Heart left ventricle (tissue), 16 donors: ENCODE data around the gene TAF6. TPM values are rescaled to one million over a fixed set of nuclear protein-coding genes. Genes with fewer than 3 reads are reported as not detected.
A peak's percentile ranks its signal among the peaks of the same experiment; 100 is the strongest.

ENCODE experiments used
- ATAC-seq, 4 donors: fragments of 200-7000 bp; cut with Tn5 transposase; one replicate each; pipeline ENCODE4 v1.9.1; 2020 to 2022; ENCODE audit warnings: moderate library complexity in 4 of 4, mild to moderate bottlenecking in 3 of 4, moderate number of reproducible peaks in 1 of 4
- DNase-seq, 5 donors: peaks; one replicate each; pipeline ENCODE4 v3.0.0-alpha.2; 2020
- H3K27ac ChIP-seq, 12 donors: fragments of 200-600 bp; sonication (generic) in 4 of 12; one replicate each; pipeline versions ENCODE4 v1.5.0 to v1.8.0; 2016 to 2022; ENCODE audit warnings: mild to moderate bottlenecking in 2 of 12
- H3K27me3 ChIP-seq, 9 donors: fragments of 200-600 bp; sonication (generic) in 2 of 9; one replicate each; pipeline versions ENCODE4 v1.5.1 to v1.8.0; 2016 to 2022; ENCODE audit warnings: mild to moderate bottlenecking in 3 of 9
- H3K36me3 ChIP-seq, 9 donors: fragments of 200-600 bp; sonication (generic) in 2 of 9; one replicate each; pipeline versions ENCODE4 v1.5.0 to v1.8.0; 2018 to 2022; ENCODE audit warnings: mild to moderate bottlenecking in 2 of 9
- H3K4me1 ChIP-seq, 12 donors: fragments of 200-600 bp; sonication (generic) in 4 of 12; one replicate each; pipeline versions ENCODE4 v1.5.0 to v1.8.0; 2016 to 2022; ENCODE audit warnings: mild to moderate bottlenecking in 3 of 12
- H3K4me3 ChIP-seq, 12 donors: fragments of 200-600 bp; sonication (generic) in 4 of 12; one replicate each; pipeline versions ENCODE4 v1.5.0 to v1.8.0; 2017 to 2022; ENCODE audit warnings: mild to moderate bottlenecking in 9 of 12, moderate library complexity in 4 of 12
- H3K9me3 ChIP-seq, 12 donors: fragments of 200-600 bp; sonication (generic) in 4 of 12; one replicate each; pipeline versions ENCODE4 v1.5.0 to v1.8.0; 2016 to 2022; ENCODE audit warnings: mild to moderate bottlenecking in 1 of 12
- POLR2A ChIP-seq, 2 donors: fragments of 450-650 bp; IDR thresholded peaks; one replicate each; pipeline ENCODE4 v1.6.1; 2017; ENCODE audit warnings: antibody characterized with exemption in 2 of 2, mild to moderate bottlenecking in 2 of 2, moderate library complexity in 2 of 2
- whole genome bisulfite sequencing, 4 donors: extraction: QIAGEN DNeasy Blood & Tissue Kit in 2 of 4; methylation state at CpG; one replicate each; pipeline versions ENCODE4 v1.1.5 to v1.1.7; 2013 to 2018; 5-methylcytosine and 5-hydroxymethylcytosine counted together
- intact Hi-C, 10 donors: fragments of 100-400 bp; cut with DNase I; formaldehyde crosslinking; loops; one replicate each; pipeline versions ENCODE4 v1.11.1 to v1.14.2; 2022
- polyA plus RNA-seq, 2 donors: library from polyadenylated mRNA; stranded (reverse); fragments of 200-250 nt; gene quantifications; one replicate each; pipeline ENCODE4 v1.2.3, GENCODE V29; 2013
- total RNA-seq, 9 donors: library from RNA; depleted of rRNA in 2 of 9; stranded (reverse); fragments of >200 nt in 2 of 9; fragmentation: NEBNext Ultra II Directional in 3 of 9; extraction: Animal tissue kit (Norgen Biotek cat#: 25700) in 3 of 9; gene quantifications; one replicate each; pipeline versions ENCODE4 v1.1.0 to v1.2.4, GENCODE V29; 2016 to 2023
- TF ChIP-seq, protein P1 (sequence below), 12 donors: fragments of 200-600 bp; sonication (generic) in 4 of 12; IDR thresholded peaks; one replicate each; pipeline versions ENCODE4 v1.5.0 to v1.8.0; 2018 to 2022; ENCODE audit warnings: antibody characterized with exemption in 12 of 12, mild to moderate bottlenecking in 5 of 12
- donor health status: ischemic (EF 13 %, LVEDD 7.1; RV severe dilation, severe dysfunction).
- donor health status: healthy with polysubstance abuse.
- donor health status: DM: no; HTN: yes; CAD: no.
- donor health status: DM: no; HTN: no; CAD: no.
- donor health status: ischemic (EF 25% LVEDD 6.9; RV normal size, moderate dysfunction).
- donor health status: ischemic (EF 25% LVEDD 5.7; RV mildly dilated, moderate dysfunction).
- donor health status: healthy.
- donor health status: DM: yes; HTN: yes; CAD: no.
- donor health status: ischemic (EF 35%, LVEDD 5.7; RV mildly dilated, moderate dysfunction).
- donor health status: nonischemic (EF 11% LVEDD 7.7; RV severe dilation, severe dysfunction).
- donor health status: DM: yes; HTN: yes; CAD: no.
- donor health status: PGD.
- donor health status: ischemic (EF 29% LVEDD 5.4; RV normal size, mild dysfunction).
- donor health status: nonischemic (EF 23%, LVEDD 6.1; RV moderate dilation, normal function).

The TAF6 gene
- total and polyA plus RNA-seq, 11 donors, result 24.9 to 80.9 (median 34.1) TPM

DNA sequence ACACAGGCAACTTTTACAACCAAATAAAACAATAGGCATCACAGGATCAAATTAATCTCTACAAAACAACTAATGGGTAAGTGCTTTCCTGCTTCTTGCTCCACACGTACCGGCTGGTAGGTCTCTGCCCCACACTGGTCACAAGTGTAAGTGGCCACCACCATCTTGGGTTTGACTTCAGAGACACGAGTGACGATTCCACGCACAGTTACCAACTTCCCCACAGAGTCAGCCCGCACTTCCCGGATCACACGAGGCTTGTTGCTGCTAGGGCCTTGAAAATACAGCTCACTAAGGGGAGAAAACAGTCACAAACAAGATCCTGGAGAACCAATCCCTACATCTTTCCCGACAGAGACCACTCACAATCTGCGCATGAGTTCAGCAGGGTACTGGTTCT, 20.2 kb downstream of the TAF6 start:
- no peak overlapping the region for H3K27ac ChIP-seq
- no peak for TF ChIP-seq POLR2A (IDR thresholded peaks at IDR 0.05)
- TF ChIP-seq, protein P1, sequence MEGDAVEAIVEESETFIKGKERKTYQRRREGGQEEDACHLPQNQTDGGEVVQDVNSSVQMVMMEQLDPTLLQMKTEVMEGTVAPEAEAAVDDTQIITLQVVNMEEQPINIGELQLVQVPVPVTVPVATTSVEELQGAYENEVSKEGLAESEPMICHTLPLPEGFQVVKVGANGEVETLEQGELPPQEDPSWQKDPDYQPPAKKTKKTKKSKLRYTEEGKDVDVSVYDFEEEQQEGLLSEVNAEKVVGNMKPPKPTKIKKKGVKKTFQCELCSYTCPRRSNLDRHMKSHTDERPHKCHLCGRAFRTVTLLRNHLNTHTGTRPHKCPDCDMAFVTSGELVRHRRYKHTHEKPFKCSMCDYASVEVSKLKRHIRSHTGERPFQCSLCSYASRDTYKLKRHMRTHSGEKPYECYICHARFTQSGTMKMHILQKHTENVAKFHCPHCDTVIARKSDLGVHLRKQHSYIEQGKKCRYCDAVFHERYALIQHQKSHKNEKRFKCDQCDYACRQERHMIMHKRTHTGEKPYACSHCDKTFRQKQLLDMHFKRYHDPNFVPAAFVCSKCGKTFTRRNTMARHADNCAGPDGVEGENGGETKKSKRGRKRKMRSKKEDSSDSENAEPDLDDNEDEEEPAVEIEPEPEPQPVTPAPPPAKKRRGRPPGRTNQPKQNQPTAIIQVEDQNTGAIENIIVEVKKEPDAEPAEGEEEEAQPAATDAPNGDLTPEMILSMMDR (IDR thresholded peaks at IDR 0.05), result no peak
- H3K4me3 ChIP-seq, result no peak overlapping the region
- DNase-seq (no peak), ATAC-seq (no peak)
- intact Hi-C loops, result no loop called here
- 82 to 85% (median 84%) methylated on average over 9 to 10 of the region's 10 CpGs for WGBS, 4 donors
- no peaks in the 10 kb centered on the region for H3K27me3 ChIP-seq
- peaks cover 0 to 30% (median 21%) of the 10 kb centered on the region in 12 donors for H3K4me1 ChIP-seq
- no peaks in the 10 kb centered on the region for H3K9me3 ChIP-seq
- H3K36me3 ChIP-seq, result peaks cover 0 to 69% (median 64%) of the 10 kb centered on the region in 9 donors

DNA sequence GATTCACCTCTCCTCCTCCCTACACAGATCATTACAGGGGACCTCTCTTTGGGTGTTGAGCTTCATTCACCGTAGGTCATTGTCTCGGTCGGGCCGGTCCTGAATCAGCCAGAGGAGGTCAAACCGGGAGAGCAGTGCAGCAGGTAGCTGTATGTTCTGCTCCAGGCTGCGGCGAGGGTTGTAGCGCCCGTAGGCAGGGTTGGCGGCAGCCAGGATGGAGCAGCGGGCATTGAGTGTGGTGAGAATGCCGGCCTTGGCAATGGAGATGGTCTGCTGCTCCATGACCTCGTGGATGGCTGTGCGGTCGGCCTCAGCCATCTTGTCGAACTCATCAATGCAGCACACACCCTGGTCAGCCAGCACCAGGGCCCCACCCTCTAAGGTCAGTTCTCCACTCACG, 23.5 kb downstream of the TAF6 start:
- Histone ChIP-seq H3K9me3 (no peaks in the 10 kb centered on the region), H3K27me3 (no peaks in the 10 kb centered on the region), H3K4me3 (no peak overlapping the region), H3K27ac (no peak overlapping the region), H3K36me3 (peaks cover 0 to 91% (median 88%) of the 10 kb centered on the region in 9 donors), H3K4me1 (peaks cover 0 to 25% (median 12%) of the 10 kb centered on the region in 12 donors)
- intact Hi-C loops, result no loop called here
- ATAC-seq, result no peak
- DNase-seq, result no peak
- TF ChIP-seq POLR2A (IDR thresholded peaks at IDR 0.05), result no peak
- TF ChIP-seq, protein P1 (IDR thresholded peaks at IDR 0.05), result no peak
- 89 to 95% (median 93%) methylated on average over 17 of the region's 17 CpGs for WGBS, 4 donors

DNA sequence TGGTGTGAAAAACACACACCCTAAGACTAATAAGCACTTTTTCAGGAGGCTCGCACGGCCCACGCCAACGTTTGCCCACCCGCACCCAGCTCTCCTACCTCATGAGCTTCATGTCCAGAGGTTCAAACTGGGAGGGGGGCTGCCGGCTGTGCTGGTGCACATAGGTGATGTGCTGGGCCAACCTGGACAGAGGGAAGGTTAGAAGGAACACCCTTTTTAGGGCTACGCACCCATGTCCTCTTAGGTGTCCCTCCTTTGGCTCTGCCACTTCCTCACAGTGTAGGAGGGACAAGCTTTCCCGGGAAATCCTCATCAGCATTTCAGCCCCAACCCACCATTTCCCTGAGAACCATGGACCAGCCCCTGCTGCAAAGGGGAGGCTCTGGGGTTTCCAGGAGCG, 23.9 kb downstream of the TAF6 start:
- Histone ChIP-seq H3K9me3 (no peaks in the 10 kb centered on the region), H3K4me3 (no peak overlapping the region), H3K36me3 (peaks cover 0 to 95% (median 92%) of the 10 kb centered on the region in 9 donors), H3K4me1 (peaks cover 0 to 25% (median 12%) of the 10 kb centered on the region in 12 donors), H3K27ac (no peak overlapping the region), H3K27me3 (no peaks in the 10 kb centered on the region)
- ATAC-seq, result no peak
- TF ChIP-seq, protein P1 (IDR thresholded peaks at IDR 0.05), result no peak
- no peak for TF ChIP-seq POLR2A (IDR thresholded peaks at IDR 0.05)
- no peak for DNase-seq
- intact Hi-C loops, result no loop called here
- WGBS, 4 donors, result 79 to 81% (median 80%) methylated on average over 8 to 9 of the region's 9 CpGs

DNA sequence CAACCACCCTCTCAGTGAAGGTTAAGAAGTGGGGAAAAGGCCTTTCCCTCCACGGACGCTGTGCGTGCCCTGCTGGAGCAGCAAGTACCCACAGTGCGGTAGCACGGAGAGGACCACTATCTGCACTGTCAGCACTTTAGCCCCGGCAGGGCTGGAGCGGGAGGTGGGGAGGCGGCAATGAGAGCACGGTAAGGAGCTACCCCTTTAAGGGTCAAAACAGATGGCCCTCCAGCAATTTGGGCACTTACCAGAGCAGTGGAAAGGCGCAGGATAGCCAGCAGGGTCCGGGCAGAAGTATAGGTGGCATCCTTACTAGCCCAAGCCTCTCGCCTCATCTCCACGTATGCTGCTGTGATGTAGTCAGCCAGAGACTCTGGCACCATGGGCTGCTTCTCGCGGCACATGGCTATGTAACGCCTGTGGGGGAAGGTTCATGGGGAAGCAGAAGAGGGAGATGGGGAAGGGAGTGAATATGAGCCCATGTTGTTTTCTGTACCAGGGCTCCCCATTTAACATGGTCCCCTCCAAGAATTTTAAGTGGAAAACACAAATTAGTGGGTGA, 25.2 kb downstream of the TAF6 start:
- TF ChIP-seq POLR2A (IDR thresholded peaks at IDR 0.05), result no peak
- TF ChIP-seq, protein P1 (IDR thresholded peaks at IDR 0.05), result no peak
- no peaks in the 10 kb centered on the region for H3K9me3 ChIP-seq
- no peak for DNase-seq
- intact Hi-C loops, result loop anchor here in 1 of 10 donors (5.0 kb wide), 1 partner anchor 33 kb away; the partner anchor contains the start of gene MBLAC1
- no peak overlapping the region for H3K4me3 ChIP-seq
- WGBS, 4 donors, result 79 to 81% (median 81%) methylated on average over 16 of the region's 16 CpGs
- peaks cover 0 to 90% (median 88%) of the 10 kb centered on the region in 9 donors for H3K36me3 ChIP-seq
- H3K27me3 ChIP-seq, result no peaks in the 10 kb centered on the region
- ATAC-seq, result peak in 2 of 4 donors; percentile 3 to 14
- peaks cover 0 to 23% (median 10%) of the 10 kb centered on the region in 12 donors for H3K4me1 ChIP-seq
- no peak overlapping the region for H3K27ac ChIP-seq
